ENCODE data around the gene PRELID2.

DNA sequence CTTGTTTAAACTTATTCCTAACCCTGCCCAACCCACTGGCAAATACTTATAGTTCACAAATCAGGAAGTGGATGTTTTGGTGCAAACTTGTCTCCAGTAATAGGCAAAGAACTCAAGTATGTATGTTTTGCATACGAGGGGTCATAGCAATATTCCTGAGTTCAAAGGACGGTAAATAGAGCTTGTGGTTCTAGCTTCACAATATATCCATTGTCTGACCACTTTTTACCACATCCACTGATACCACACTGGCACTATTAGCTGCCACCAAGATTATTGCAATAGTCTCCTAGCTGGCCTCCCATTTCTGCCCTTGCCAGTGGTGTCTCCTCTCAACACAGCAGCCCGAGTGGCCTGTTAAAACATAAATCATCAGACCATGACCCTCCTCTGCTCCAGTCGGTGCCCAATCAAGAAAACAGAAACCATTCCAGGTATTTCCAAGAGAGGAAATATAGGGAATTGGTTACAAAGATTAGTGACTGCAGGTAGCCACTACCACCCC, 20.7 kb upstream of the PRELID2 start:
- TF ChIP-seq EP300 (IDR thresholded peaks at IDR 0.05; ENCODE audit: borderline replicate concordance in 1 of 2, low read depth in 1 of 2, low read length in 1 of 2) (no peak), GATA2 (CRISPR knock-in tag; IDR thresholded peaks at IDR 0.05) (no peak), RFX5 (IDR thresholded peaks at IDR 0.05; ENCODE audit: low read length) (no peak), EZH2phosphoT487 (IDR thresholded peaks at IDR 0.05; ENCODE audit: borderline replicate concordance, low read depth) (no peak), ELF1 (IDR thresholded peaks at IDR 0.05) (no peak), CHD2 (IDR thresholded peaks at IDR 0.05; ENCODE audit: low read length, partially characterized antibody) (no peak), MEF2A (IDR thresholded peaks at IDR 0.05; ENCODE audit: borderline replicate concordance, low read depth) (no peak), GABPA (IDR thresholded peaks at IDR 0.05; ENCODE audit: low read depth) (no peak), FOXM1 (IDR thresholded peaks at IDR 0.05; ENCODE audit: low read depth) (no peak)
- TF ChIP-seq, protein P1, sequence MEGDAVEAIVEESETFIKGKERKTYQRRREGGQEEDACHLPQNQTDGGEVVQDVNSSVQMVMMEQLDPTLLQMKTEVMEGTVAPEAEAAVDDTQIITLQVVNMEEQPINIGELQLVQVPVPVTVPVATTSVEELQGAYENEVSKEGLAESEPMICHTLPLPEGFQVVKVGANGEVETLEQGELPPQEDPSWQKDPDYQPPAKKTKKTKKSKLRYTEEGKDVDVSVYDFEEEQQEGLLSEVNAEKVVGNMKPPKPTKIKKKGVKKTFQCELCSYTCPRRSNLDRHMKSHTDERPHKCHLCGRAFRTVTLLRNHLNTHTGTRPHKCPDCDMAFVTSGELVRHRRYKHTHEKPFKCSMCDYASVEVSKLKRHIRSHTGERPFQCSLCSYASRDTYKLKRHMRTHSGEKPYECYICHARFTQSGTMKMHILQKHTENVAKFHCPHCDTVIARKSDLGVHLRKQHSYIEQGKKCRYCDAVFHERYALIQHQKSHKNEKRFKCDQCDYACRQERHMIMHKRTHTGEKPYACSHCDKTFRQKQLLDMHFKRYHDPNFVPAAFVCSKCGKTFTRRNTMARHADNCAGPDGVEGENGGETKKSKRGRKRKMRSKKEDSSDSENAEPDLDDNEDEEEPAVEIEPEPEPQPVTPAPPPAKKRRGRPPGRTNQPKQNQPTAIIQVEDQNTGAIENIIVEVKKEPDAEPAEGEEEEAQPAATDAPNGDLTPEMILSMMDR (IDR thresholded peaks at IDR 0.05), result no peak

Measured in SK-N-SH (cell line).